A673 (cell line): ENCODE data around the gene FMN2.

Experiments used
- CTCF ChIP-seq: fragments of 300-800, 200-600 bp; sonication (generic); conservative IDR thresholded peaks from 2 replicates; pipeline ENCODE4 v1.5.1; 2017; ENCODE audit warnings: low read depth, mild to moderate bottlenecking, antibody characterized with exemption, low read length, moderate library complexity, mixed read lengths
- EZH2 ChIP-seq: fragments of 200-600 bp; sonication (generic); IDR thresholded peaks from 2 replicates; pipeline ENCODE4 v1.6.1; 2017; ENCODE audit warnings: borderline replicate concordance, low read depth, mild to moderate bottlenecking, mixed read lengths, antibody characterized with exemption, low read length; ENCODE audit not compliant: poor library complexity, severe bottlenecking

DNA sequence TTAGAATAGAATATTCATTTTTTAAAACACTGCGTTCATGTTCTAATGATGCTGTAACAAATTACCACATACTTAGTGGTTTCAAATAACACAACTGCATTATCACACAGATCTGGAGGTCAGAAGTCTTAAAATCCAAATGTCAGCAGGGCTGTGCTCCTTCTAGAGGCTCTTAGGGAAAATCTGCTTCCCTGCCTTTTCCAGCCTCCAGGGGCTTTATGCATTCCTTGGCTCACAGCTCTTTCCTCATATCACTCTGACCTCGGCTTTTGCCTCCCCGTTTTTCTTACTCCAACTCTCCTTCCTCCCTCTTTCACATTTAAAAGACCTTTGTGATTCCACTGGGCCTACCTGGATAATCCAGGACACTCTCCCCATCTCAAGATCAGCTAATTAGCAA, 18.6 kb upstream of the FMN2 start:
- no peak for TF ChIP-seq CTCF
- TF ChIP-seq EZH2, result no peak
